SIG-M5 treated with dmso at 0.1 percent for 504 hours (cell line): ENCODE measurements around the gene KDM3A.
"Not testable (repeated sequence)": the region's sequence is repeated elsewhere in the genome, so short reads cannot be mapped to it uniquely, and the experiment has no call there.

Experiments used
- DNase-seq: peaks from one replicate; lab custom pipeline; 2025; ENCODE audit not compliant: unreplicated experiment; lab: John Stamatoyannopoulos, UW

KDM3A gene

DNA sequence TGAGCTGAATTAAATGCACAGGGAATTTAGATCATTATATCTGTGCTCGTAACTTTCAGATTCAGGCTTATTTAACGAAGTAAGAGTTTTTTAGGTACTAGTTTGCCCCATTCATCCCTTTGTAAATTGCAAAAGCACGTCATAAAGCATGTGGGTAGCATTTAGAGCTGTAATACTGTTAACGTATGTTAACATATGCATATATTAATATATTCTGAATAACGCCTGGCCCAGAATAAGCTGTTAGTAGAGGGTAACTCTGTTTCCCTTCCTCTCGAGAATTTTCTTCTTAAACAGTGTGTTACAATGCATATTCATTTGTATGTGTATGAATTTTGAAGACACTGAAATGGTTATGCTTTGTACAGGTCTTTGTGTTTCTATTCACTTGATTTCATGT, 30.5 kb downstream of the KDM3A start:
- no peak for DNase-seq

DNA sequence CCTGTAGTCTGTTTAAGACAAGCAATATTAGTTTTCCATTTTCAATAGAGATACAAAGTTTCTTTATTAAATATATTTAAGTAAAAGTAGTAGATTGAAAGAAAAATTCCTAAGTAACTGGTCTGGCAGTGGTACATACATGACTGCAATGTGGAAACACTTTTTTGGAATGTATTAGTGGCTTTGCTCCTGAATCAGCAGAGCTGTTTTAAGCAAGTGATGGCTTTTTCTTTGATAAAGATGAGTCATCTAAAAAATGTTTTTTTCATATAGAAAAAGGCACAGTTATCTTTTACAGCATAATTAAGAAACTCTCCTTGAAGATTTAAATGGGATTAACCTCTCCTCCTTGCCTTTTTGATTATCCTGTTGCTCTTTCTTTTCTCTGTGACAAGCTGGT, 34.9 kb downstream of the KDM3A start:
- no peak for DNase-seq

DNA sequence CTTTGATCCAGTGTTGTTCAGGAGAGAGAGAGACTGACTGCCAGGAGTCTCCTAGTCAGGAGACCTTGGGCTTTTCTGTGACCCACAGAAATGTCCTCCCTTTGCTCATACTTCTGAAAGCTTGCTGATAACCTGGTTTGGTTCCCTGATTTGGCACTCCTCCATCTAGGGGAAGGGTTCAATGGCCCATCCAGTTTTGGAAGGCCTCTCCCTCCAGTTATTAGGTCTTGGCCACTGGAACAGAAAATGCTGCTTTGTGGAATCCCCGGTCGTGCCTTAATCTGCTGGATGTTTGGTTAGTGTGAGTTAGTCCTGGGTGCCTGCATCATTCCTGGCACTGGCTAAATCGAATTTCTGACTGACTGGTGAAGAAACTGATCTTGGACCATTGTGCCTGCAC, 35.7 kb downstream of the KDM3A start:
- no peak for DNase-seq

DNA sequence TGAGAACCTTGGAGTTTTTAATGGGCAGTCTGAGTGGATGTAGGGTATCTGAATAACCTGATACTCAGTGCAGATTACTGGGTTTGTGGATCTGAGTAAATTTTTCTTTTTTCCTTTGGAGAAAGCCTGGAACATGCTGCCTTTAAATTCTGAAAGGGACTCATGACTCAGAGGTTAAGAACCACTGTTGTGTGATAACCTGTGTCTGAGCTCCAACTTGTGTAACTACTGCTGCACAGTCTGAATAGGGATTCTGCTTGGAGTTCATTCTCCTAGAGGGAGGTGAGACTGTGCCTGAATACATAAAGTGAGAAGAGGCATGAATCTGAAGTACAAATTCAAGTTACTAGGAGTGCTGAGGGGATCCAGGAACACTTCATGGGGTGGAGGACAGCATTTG, 36.2 kb downstream of the KDM3A start:
- DNase-seq, result no peak

DNA sequence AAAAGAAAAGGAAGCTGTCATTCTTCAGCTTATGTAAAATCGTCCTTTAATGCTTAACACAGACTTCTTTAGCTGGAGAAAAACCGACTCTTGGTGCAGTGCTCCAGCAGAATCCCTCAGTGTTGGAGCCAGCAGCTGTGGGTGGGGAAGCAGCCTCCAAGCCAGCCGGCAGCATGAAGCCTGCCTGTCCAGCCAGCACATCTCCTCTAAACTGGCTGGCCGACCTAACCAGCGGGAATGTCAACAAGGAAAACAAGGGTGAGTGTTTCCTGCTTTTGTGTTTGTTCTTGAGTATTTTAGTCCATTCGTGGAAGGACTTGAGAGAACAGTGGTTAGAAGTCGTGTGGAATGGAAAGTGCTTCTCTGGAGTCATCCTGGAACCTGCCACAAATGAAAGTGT, 38.9 kb downstream of the KDM3A start:
- no peak for DNase-seq

DNA sequence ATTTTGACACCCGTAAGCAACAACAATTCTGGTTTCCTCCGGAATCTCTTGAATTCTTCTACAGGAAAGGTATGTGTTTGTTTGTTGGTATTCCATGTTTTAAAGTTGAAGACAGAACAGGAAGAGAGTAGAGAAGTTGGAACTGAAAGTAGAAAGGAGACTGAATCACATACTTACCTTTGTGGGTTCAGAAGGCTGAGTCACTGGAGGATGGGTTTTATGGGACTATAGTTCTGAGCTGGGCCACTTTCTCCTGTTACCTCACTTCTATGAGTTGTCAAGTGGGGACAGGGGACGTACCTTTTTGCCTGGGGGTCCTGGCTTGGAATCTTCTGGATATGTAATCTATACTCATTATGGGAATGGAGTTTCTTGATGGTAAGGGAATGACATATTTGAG, 40.9 kb downstream of the KDM3A start:
- DNase-seq, result no peak

DNA sequence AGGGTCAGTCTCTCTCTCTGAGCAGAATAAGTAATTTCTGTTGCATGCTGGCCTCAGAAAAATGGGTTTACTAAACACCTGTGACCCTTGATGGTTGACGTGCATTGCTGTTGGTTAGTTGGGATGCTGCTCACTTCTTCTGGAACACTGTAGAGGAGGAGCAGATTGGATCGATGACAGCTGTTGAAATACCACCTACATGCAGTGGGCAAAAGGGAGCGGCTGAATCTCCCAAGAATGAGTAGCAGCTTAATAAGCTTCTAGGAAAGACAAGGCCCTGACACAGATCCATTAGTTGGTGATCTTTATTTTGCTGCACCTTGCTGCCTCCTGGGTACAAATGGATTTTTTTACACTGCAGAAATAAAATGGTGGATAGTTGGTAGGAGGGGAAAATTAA, 43.2 kb downstream of the KDM3A start:
- no peak for DNase-seq

DNA sequence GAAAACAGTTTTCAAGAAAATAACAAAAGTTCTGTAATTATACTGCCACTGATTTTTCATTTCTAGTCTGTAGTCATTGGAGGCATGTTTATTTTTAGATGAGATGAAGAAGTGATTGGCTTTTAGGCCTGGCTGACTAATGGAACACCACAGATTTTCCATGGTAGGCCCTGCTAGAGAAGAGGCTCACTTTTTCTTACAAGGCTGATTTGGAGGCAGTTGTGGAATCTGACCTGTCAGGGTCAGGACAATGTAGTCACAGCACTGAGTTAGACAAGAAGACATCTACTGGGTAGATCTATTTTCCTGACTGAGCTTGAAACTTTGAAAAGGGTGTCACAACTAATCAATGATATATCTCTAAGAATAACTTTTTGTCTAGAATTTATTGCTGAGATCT, 43.9 kb downstream of the KDM3A start:
- DNase-seq, result no peak

DNA sequence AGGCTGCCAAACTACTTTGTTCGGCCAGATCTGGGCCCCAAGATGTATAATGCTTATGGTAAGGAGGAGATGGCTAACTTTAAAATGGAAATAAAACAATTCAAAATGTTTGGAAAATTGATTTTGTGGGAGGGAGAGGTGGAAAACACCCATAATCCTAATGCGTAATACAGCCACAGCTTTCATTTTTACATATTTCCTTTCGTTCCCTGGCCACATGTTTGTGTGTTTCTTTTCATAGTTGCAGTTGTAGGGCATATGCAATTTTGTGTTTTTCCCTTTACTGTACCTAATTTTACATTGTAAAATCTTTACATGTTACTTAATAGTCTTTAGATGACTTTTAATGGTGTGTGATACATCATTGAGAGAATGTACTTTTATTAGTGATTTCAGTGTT, 44.6 kb downstream of the KDM3A start:
- DNase-seq, result no peak

DNA sequence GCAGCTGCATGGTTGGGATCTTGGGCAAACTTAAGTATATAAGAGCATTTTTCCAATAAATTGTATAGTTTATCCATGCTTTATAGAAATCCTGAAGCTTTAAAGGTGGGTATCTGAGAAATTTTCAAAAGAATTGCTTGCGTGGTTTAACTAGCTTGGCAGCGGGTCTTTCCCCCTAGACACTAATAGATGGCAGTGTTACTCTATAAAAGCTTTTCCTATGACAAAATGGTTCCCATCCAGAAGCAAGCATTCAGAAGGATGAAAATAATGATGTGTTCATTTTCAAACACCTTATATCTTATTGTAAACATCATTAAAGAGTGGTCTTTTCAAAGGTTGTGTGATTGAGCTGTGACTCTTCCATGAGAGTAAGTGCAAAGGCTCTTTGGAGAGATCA, 45.9 kb downstream of the KDM3A start:
- DNase-seq, result no peak

DNA sequence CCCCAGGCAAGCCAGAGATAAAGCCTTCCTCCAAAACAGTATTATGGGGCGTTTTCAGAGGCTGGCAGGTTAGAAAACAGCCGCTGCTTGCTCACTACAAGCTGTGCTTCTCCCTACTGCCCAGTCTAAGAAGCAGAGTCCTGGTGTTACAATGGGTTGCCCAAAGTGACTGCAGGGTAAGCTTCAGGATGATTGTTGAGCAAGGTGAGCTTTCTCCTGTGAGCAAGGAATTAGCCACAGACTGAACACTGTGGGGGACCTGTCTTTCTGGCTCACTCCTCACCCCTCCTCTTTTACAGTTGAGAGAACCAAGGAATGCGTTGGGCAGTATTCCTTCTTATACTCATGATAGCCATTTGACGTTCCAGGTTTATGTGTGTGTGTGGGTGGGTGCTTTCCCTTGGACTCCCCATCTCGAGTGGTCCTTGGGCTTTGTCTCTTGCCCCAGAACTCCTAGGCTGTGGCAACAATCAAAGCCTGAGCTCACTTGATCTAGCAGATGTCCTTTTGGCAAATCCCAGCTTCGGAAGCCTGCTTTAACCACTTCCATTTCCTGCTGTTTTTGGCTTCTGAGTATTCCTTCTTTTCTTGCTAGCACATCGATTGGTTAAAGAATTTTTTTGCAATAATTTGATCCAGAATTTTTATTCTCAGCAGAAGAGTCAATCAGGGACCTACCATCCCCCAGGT, 47.5 kb downstream of the KDM3A start:
- no peak for DNase-seq

DNA sequence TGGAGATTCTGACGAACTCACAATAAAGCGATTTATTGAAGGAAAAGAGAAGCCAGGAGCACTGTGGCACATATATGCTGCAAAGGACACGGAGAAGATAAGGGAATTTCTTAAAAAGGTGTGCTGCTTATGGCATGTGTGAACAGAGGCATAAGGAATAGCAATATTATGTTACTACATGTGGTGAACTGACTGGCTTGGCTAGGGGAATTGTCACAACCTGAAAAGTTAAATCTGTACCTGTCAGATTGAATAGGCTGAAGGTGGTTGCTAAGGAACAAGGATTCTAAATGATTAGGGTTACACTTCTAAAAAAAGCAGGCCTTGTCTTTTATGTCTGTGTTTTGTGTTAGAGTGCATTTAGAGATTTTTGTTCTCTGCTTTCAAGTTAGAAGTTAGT, 48.4 kb downstream of the KDM3A start:
- DNase-seq, result no peak

DNA sequence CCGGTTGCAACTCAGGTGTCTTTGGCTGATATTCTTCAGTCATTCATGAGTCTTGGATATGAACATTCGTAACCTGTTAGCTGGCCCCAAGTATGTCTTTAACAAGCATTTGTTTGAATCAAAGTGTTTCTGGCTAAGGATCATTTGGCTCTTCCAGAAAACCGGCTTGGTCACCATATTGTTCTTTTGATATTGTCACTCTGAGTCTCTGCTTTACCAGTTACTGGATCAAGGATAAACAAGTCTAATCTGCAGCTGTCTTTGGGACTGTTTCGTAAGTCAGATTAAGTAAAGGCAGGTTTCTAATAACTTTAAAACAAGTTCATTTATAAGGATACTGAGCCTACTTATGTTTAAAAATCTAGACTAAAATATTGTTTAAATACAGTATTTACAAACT, 49.1 kb downstream of the KDM3A start:
- DNase-seq, result no peak

DNA sequence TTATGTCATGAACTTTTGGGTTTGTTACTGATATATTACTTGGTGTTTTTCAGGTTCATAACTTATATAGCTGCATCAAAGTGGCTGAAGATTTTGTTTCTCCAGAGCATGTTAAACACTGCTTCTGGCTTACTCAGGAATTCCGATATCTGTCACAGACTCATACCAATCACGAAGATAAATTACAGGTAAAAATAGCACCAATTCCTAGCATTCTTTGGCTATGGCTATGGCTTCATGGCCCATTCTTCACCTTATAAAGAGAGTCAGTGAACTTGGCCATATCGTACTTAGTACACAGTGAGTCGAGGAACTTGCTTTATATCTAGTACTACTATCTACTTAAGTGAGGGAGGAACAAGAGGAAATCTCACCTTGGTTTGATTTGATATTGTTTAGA, 49.9 kb downstream of the KDM3A start:
- DNase-seq, result no peak

DNA sequence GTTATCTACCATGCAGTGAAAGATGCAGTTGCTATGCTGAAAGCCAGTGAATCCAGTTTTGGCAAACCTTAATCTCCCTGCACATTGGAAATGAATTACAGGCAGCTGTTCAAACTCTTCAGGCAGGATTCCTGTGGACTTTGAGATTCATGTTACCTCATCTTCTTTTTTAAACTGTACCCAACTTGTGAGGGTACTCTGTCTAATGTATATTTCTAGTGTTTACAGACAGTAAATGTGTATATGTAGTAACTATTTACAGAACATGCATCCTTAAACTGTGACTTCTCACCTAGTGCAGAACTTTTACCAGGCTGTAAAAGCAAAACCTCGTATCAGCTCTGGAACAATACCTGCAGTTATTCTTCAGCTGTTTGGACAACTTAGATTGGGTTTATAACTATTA, 50.9 kb downstream of the KDM3A start:
- no peak for DNase-seq

DNA sequence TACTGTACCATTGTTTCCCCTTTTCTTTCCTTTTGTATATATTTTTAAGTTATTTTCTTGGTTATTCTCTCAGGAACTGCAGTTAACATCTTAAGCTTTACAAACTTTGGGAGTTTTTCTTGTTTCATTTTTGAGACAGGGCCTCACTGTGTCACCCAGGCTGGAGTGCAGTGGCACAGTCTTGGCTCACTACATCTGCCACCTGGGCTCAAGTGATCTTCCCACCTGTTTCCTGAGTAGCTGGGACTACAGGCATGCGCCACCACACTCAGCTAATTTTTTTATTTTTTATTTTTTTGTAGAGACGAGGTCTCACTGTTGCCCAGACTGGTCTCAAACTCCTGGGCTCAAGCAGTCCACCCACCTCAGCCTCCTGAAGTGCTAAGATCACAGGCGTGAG, 55.2 kb downstream of the KDM3A start:
- DNase-seq, result not testable (repeated sequence)

DNA sequence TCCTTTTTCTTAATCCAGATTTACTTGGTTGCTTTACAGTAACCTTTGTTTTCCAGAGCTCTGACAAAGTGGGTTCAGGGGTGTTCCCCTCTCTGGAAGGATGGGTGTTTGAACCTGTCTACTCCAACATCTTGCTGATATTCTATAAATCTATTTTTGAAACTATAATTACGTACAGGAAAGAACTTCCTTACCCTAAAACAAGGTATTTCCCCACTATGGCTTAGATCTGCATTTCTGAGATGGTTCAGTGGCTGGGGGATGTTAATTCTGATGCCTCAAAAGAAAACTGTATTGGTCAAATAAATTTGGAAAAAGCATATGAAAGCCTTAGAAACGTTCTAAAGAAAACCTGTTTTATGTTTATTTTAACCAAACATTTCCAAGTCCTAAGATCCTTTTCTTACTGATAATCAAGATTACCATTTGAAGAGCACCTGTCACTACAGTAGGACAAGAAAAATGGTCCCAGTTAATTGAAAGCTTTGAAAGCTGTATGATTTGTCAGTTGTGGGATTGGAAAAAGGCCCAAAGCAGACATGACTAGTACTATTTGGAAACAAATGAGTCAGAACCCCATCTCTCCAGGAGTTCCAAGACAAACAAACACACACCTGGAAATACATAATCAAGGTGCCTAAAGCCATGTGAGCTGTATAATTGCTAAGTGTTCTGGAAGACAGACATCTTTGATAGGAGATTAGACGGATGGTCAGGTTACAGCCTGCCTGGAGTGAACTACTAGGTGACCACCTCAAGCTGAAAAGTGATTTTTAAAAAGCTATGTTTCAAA, 57.5 kb downstream of the KDM3A start:
- no peak for DNase-seq

DNA sequence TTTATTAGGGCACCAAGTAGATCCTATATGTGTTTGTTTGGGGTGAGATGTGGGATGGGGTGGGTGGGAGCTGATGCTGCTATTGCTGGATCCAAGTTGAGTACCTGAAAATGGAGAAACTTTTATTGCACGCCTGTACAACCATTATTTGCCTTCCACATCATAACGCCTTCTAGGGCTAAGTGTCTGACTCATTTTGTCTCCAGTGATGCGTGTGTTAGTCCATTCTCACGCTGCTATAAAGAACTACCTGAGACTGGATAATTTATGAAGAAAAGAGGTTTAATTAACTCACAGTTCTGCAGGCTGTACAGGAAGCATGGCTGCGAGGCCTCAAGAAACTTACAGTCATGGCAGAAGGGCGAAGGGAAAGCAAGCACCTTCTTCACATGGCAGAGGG, 58.2 kb downstream of the KDM3A start:
- DNase-seq, result no peak

DNA sequence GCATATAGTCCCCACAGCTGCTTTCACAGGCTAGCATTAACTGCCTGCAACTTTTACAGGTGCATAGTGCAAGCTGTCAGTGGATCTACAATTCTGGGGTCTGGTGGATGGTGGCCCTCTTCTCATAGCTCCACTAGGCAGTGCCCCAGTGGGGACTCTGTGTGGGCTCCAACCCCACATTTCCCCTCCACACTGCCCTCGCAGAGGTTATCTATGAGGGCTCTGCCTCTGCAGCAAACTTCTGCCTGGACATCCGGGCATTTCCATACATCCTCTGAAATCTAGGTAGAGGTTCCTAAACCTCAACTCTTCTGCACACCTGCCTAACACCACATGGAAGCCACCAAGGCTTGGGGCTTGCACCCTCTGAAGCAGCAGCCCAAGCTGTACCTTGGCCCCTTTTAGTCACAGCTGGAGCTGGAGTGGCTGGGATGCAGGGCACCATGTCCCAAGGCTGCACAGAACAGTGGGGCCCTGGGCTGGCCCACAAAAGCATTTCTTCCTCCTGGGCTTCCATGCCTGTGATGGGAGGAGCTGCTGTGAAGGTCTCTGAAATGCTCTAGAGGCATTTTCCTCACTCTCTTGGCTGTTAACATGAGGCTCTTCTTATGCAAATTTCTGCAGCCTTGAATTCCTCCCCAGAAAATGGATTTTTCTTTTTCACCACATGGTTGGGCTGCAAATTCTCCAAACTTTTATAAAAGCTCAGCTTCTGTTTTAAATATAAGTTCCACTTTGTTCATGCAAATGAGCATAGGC, 59.3 kb downstream of the KDM3A start:
- DNase-seq, result no peak

DNA sequence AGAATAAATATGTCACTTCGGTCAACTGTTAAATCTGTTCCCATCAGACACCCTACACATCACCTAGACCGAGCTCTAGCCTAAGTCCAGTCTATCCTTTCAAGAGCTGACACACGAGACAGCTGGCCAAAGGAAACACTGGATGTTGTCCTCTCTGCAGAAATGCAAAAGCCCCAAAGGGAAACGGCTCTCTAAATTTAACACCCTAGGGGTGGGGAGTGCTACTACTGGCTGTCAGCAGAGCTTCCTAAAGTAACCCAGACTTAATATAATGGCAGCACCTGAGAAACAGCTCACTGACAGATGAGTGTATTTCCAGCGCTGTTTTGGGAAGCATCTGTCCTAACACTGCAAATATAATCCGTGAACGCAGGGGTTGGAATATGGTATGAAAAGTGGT, 66.4 kb downstream of the KDM3A start:
- no peak for DNase-seq

DNA sequence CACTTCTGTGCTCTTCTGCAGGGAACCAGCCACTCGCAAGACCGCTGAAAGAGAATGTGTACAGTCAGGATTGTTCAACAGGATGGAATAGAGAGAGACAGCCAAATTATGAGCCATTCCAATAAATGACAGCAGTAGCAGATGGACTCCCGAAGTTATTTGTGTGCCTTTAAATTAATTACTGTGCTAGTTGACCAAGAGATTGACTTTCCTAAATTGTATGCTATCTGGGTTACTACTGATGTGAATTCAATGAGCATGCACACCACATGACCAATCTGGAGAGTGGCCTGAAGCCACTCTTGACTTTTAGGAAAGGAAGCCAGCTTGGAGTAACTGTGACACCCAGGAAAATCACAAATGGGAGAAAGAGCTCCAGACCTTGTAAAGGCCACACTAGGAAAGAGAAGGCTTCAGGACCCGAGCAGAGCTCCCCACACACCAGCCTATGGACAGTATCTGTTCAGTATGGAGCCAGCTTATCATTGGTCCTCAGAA, 69.3 kb downstream of the KDM3A start:
- DNase-seq, result no peak

DNA sequence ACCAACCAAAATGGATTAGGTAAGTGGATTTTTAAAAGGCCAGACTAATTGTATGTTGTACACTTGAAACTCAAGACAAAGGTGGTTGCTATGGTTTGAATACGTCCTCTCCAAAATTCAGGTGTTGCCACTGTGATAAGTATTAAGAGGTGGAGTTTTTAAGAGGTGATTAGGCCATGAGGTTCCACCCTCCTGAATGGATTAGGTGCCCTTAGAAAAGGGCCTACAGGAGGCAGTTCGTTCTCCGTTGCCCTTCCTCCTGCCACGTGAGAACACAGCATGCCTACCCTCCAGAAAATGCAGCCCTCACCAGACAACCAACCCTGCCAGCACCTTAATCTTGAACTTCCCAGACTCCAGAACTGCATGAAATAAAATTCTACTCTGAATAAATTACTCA, 70.9 kb downstream of the KDM3A start:
- DNase-seq, result no peak
